H54 (cell line): ENCODE data around the gene SETBP1.

Source experiments
- DNase-seq: peaks from one replicate; pipeline ENCODE4 v3.0.0; 2011; ENCODE audit warnings: low spot score, mixed read lengths; ENCODE audit not compliant: insufficient read length
- FAIRE-seq: peaks from 3 replicates; lab custom pipeline; 2011; peaks lifted over from hg19 to GRCh38; lab: Jason Lieb, UNC
- POLR2A ChIP-seq: IDR thresholded peaks from 2 replicates; pipeline ENCODE4 v1.6.1; 2011; ENCODE audit warnings: low read depth, mild to moderate bottlenecking, low read length

The SETBP1 gene

DNA sequence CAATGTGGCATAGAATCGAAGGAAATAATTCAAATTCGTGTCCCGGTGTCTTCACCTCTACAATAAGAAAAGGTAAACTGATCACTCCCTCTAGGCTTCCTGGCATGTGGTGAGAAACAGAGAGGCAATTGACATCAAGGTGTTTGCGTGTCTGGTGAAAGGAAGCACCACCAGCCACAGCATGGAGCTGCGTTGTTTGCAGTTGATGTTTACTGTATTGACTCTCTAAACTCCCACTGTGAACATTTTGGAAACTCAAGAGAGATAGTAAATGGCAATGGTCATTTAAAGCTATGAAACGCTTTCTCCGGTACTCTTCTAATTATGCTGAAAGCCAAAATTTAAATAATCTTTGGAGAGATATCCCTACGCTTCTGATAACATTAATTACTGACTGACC, 82.6 kb downstream of the SETBP1 start:
- DNase-seq, result no peak
- no peak for TF ChIP-seq POLR2A
- FAIRE-seq, result no peak

GRCh38 chr18:44764863-44765262, 84.2 kb downstream of the SETBP1 start:
- TF ChIP-seq POLR2A, result no peak
- no peak for FAIRE-seq
- no peak for DNase-seq

DNA sequence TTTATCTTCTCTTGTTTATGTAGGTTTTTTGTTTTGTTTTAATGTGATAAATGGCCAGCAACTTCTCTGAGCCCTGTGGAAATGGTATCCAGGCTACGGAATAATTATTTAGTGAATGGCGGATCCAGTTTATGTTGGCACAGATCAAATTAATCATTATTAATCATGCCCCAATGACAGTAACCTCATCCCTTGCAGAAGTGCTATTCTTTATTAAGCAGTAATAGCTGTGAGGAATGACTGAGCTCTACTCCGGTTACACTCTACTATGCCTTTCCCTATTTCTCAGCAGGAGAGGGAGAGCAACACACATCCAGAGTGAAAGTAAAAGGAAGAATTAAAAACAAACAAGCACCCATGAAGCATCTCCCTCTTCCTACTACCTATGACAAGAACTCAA, 84.8 kb downstream of the SETBP1 start:
- FAIRE-seq (no peak), DNase-seq (no peak)
- no peak for TF ChIP-seq POLR2A

DNA sequence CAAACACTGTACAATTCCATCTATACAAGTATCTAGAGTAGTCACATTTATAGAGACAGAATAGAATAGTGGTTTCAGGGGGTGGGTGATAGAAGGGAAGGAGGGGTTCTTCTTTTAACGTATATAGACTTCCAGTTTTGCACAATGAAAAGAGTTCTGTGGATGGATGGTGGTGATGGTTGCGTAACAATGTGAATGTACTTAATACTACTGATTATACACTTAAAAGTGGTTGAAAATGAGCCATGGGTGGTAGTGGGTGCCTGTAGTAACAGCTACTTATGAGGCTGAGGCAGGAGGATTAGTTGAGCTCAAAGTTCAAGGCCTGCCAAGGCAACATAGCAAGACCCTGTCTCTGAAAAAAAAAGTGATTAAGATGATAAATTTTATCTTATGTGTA, 85.8 kb downstream of the SETBP1 start:
- DNase-seq (no peak), FAIRE-seq (no peak)
- TF ChIP-seq POLR2A, result no peak

GRCh38 chr18:44767807-44768206, 87.1 kb downstream of the SETBP1 start:
- DNase-seq (no peak), FAIRE-seq (no peak)
- TF ChIP-seq POLR2A, result no peak

DNA sequence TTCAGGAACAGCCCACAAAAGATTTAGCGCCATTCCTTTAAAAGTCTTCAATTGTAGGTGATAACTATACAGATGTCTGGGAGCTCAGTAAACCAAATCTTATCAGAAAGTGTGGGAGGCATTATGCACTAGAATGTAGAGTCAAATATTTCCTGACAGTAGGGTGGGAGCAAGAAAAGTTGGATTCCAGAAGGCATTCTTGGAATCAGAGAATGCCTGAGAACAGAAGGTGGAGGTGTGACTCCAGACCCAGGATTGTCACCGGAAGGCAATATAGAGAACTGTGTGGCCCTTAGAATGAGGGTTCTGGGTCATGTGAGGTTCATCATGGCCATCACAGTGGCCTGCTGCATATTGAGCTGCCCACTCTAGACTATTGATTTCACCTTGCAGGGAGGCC, 90.0 kb downstream of the SETBP1 start:
- no peak for TF ChIP-seq POLR2A
- no peak for DNase-seq
- FAIRE-seq, result no peak

GRCh38 chr18:44771572-44771955, 90.9 kb downstream of the SETBP1 start:
- no peak for TF ChIP-seq POLR2A
- DNase-seq, result no peak
- no peak for FAIRE-seq

DNA sequence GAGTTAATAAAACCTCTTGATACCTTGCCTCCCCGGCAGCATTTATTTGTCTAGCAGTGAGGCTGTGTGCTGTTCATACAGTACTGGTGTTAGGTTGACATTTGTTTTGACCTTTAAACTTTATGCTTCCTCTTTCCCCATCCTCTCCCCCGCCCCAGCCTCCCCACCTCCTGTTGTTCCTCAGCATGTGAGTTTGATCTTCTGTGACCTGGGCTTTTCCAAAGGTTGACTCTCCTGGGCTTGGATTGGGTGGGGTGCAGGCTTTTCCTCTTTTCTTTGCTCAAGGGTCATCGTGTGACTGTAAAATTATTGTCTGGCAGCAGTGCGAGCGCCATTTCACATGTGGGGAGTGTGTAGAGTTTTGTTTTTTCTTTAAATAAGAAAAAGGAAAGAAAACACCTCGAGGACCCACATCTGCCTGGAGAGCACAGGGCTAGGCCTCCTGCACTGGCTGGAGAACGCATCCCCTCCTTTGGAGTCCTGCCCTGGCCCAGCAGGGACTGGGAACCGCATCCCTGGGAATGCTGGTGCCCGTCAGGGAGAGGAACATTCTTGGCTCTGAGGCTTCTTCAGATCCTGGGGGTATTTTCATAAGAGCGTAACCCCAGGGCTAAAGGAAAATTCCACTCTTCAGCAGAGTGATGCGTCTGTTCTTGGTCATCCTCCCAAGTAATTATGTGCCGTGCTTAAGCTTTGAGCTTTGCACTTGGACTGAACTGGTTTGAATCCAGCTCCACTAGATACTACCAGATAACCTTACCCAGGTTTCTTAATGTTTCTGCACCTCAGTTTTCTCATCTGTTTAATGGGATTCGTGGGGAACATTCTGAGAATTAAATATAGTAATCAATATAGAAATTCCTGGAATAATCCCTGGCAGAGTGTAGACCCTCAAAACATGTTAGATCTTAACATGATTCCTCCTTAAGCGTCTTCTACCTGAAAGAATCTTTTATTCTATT, 91.5 kb downstream of the SETBP1 start:
- no peak for TF ChIP-seq POLR2A
- no peak for DNase-seq
- FAIRE-seq, result no peak

DNA sequence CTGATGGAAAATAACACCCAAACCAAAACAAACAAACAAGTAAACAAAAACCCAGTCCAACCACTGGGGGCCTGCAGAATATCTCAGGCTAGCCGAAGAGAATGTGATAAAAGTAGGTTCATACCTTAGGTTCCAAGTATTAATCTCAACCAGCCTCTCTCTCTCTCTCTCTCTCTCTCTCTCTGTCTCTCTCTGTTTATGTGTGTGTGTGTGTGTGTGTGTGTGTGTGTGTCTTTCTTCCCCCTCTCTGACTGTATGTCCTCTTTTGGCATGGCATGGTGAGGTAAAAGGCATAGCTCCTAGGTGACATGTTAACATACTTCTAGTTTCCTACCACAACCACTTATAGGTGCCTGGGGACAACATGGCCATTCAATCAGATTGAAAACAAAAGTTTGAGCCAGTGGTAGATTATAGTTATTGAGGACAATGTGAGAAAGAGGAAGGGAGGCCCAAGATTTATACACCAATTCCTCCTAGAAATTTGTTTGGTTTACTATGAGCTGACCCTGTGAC, 93.0 kb downstream of the SETBP1 start:
- no peak for FAIRE-seq
- TF ChIP-seq POLR2A, result no peak
- DNase-seq, result no peak

- no peak for FAIRE-seq
- DNase-seq, result no peak
- no peak for TF ChIP-seq POLR2A
Observed at GRCh38 chr18:44774191-44774590, 93.5 kb downstream of the SETBP1 start.

- no peak for FAIRE-seq
- TF ChIP-seq POLR2A, result no peak
- no peak for DNase-seq
Observed at GRCh38 chr18:44777457-44778192, 96.9 kb downstream of the SETBP1 start.

DNA sequence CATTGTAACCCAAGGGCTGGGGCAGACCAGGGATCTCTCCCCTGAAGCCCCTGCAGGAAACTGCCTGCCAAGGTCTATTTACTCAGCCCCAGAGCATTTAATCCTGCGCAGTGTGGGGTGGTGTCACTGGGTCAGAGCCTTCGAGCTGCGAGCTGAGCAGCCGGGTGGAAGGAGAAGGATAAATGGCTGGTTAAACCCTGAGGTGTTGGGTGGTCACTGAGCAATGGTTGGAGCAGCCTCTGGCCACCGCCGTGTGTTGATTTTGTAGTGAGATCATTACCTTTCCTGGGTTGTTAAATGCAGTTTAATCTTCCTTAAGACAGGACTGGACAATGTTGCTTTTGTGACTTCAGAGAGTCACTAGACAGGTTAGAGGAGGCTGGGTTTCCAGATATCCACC, 98.1 kb downstream of the SETBP1 start:
- FAIRE-seq, result no peak
- no peak for TF ChIP-seq POLR2A
- DNase-seq, result no peak

DNA sequence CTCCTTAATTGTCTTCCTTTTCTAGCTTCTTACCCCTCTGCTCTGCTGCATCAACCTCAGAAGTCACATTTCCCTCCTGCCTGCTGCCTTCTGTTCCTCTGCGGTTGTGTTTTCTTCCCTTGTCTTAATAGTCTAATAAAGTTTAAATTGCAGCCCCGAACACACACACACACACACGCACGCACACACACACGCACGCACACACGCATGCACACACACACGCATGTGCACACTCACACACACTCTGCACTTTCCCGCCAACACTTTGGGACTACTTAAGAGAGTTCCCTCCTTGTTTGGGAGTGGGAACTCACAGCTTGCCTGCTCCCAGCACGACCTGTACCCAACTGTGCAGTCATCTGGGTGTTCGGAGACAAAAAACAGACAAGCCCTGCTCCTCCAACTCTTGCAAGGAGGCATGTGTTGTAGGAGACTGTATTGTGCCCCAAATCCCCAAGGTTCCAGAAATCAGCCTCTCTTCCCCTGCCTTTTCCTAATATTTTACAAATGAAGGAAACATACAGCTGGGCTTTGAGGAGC, 99.1 kb downstream of the SETBP1 start:
- DNase-seq, result no peak
- no peak for FAIRE-seq

DNA sequence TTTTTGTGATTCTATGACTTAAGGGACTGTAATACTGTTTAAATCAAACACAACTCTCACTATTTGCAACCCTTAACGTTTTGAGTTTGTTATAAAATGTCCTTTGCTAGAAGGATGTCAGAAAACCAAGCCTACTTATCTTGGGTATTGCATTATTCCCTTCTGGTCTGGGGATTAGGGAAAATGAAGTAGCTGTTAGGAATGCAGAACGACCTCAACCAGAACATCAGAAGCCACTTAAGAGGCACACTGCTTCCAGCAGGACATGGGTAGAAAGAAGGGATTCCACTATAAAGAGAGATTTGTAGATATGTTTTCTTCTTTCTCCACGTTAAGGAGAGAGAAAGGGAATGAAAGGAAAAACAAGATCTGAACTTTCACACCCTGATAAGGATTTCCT, 101.2 kb downstream of the SETBP1 start:
- DNase-seq, result no peak
- no peak for TF ChIP-seq POLR2A
- FAIRE-seq, result no peak

More for the DNA sequence above, 99.1 kb downstream of the SETBP1 start:
- TF ChIP-seq POLR2A, result no peak
